Cerebellar cortex (tissue), 1 donor: ENCODE measurements around the gene KCNA10.

ENCODE experiments used
- DNase-seq: peaks from one replicate; pipeline ENCODE4 v3.0.0-alpha.2; 2015; ENCODE audit warnings: low spot score

Gene KCNA10

DNA sequence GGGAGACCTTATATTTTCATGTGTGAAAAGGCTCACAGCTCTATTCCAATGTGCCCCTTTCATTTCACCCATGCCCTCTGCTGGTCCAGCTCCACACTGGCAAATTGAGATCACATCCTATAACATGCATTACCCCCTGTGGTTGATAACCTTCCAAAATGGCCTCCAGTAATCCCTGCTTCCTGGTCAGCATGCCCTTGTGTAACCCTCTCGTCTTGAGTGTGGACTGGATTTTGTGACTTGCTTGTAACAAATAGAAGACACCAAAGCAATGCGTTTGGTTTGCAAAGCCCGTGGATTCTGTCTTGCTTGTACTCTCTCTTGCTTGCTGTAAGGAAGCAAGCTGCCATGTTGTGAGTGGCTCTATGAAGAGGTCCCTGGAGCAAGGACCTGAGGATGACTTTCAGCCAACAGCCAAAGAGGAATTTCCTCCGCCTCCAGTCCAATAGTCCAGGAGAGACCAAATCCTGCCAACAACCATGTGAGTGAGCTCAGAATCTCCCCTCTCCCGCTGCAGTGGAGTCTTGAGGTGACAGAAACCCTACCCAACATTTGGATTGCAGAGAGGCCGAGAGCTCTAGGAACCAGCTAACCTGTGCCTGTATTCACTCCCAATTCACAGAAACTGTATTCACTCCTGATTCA is 17.4 kb downstream of the KCNA10 start:
- no peak for DNase-seq

DNA sequence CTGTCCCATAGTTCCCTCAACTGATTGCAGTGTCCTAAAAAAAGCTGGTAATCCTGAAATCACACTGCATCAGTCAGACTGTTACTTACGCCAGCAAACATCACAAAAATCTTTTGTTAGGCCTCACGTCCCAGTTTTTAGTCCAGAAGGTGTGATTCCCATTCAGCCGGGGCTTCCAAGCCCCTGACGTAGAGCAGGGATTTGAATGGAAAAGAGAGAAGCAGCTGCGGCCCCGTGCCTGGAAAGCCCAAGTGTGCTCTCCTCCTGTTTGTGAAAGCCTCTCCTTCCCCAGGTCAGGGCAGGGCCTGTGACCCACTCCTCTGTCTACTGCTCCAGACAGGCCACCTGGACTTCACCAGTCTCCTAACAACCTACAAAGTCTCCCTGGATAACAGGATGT is 20.7 kb downstream of the KCNA10 start:
- no peak for DNase-seq

DNA sequence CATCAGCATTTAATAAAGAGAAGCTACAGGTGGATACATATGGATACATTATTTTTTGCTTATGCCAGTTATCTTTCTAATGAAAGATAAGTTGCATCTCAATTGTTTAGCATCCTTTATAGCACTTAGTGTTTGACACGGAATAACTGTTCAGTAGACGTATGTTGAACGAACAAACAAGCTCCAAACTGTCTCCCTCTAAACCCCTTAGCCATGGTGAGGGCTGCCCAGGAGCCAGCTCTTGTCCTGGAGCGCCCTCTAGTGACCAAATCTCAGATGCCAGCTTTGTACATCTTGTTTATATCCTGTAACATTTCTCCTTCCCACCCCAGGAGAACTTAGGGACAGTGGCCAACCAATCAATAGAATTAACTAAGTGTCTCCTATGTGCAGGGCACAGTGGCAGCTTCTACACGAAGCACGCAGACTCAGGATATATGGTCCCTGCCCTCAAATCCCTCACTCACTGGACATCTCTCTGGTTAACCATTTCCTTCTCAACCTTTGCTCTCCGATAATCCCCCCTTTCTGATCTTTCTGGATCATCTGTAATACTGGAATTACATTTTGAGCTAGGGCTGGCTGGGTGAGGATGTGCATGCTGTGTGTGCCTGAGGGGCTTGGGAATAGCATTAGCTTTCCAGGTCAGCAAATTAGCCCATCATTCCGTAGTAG is 22.9 kb downstream of the KCNA10 start:
- peak; percentile 93 for DNase-seq

DNA sequence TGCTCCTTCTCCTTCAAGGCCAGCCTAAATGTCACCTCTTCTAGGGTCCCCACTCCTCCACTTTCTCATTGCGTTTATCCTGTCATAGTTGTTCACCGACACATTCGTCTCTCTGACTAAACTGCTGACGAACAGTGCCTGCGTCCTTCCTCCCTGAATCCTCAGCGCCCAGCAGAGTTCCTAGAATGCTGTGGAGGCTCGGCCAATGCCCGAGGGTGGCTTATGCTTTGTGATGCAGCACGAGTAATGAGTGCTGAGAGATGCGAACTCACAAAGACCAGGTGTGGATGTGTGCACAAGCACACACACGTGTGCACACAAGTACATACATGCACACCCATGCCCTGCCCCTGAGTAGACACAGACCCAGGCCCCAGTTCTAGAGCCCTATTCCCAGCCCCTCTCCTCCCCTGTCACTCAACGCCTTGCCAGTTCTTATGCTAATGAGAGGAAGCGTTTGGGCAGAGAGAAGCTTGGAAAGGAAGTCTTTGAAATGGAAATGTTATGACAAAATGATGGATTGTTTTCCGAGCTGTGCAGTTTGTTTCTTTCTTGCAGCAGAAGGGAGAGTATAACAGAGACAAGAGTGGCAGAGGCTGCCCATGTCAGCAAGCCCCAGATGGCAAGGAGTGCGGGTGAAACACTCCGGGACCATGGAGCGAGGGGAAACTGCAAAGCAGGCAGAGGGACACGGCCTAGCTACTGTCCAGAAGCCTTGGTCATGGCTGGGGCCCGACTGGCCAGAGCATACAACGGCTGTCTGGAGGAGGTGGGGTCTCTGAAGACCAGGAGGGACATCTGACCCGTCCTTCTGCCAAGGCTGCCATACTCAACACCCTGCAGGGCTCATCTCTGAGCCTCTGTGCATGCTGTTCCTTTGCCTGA is 24.2 kb downstream of the KCNA10 start:
- DNase-seq, result no peak

DNA sequence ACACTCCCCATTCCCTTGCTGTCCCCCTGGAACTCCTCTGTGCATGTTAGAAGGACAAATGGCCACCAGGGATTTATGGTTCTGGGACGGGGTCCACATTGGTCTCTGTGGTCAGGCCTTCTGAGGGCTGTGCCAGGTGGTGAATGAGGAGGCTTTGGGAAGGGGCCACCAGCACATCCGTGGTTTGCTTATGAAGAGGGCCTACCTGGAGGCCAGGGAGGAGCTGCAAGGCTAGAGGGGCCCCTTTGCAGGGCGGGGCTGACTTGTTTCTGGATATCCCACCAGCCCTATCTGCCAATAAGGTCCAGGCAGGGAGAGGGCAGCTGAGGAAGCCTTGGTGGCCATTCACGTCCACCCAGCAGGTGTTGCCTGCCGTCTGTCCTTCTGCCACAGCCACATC is 24.9 kb downstream of the KCNA10 start:
- DNase-seq, result no peak

DNA sequence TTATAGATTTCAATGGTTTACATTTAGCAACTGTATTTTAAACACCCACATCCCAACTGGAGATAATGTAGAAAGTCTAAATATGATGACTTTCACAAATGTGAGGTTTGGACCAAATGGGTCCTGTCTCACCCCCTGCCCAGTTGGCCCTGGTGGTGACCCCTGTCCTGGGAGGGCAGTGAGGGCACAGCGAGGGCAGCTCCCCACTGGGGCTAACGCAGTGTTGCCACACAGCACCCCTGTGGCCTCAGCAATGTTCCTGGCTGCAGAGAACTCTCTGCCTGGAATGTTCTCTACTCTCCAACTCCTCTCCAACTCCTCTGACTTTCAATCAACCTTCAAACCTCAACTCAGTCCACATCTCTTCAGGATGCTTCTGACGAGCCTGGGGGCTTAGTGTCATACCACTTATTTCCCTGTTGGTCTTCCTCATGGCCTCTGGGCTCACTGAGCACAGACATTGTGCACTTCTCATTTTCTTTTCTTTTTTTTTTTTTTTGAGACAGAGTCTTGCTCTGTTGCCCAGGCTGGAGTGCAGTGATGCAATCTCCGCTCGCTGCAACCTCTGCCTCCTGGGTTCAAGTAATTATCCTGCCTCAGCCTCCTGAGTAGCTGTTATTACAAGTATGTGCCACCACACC is 25.8 kb downstream of the KCNA10 start:
- no peak for DNase-seq

DNA sequence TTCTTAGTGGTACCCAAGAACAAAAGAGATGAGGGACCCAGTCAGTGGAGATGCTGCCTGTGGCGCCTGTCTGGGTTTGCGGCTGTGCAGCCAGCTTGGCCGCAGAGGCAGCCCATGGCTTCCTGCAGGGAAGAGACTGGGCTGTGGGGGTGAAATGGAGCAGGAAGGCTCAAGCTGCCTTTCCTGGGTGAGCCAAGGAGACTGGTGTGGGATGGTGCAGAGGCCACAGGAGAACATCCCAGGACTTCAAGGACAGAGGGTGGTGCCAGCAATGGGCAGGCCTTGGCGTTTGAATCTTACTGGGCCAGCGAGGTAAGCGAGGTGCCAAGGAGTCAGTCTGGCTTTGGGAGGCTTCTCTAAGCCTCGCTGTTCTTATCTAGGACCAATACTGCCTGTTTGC is 26.4 kb downstream of the KCNA10 start:
- DNase-seq, result peak; percentile 71

DNA sequence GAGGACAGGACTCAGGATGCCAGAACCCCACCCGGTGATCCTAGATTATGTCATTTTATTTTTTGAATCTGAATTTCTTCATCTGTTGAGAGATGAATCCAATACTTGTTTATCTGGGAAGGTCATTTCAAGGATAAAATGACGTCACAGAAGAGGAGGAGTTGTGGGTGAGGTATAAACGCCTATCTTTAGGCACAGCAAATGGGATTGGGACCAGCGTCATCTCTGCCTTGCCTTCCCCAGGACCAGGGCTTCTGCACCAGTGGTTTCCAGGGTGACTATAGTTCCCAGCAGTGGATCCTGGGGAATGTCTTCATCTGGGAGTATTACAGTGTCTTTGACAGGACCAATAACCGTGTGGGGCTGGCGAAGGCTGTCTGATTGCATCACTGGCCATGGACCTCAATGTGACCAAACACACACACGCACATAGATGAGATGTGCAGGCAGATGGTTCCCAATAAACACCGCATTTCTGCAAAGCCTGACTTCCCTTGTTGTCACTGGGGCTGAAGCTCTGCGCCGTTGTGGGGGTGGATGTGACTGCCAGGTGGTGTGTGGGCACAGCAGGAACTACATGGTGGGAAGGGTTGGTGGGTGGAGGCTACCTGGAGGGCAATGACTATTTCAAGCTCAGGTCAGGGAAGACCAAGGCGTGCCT is 28.1 kb downstream of the KCNA10 start:
- no peak for DNase-seq

DNA sequence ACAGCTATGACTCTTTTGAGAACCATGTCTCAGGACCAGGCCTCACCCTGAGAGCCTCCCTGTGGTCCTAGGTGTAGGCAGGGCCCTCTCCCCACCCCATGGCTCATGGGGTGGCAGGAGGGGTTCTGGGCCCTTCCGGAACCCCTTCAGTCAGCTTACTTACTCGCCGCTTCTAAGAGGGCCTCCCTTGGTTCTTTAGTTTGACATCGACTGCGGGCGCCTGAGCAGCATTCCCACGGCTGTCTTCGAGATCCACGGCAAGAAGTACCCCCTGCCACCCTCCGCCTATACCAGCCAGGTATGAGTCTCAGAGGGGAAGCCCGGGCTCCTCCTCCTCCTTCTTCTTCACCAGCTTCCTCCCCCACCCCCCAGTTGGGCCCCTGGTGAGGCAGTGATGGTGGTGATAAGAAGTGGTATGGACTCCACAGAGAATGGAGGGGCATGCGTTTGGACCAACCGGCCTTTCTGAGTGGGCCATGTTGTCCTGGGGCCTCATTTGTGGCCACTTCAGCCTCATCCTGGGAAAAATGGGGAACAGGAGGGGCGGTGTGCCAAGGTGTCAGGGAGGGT is 28.9 kb downstream of the KCNA10 start:
- no peak for DNase-seq

DNA sequence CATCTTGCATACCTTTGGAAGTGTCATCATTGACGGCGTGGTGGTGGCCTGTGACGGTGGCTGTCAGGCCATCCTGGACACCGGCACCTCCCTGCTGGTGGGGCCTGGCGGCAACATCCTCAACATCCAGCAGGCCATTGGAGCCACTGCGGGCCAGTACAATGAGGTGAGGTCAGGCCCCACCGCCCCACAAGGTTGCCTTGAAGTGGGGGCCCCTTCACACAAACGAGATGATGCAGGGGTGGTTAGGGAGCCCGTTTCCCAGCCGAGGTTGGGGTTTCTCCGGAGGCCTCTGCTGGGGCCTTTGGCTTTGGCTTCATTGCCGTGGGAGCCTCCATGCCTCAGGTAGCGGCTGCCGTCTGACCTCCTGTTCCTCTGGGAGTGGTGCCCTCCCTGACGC is 29.6 kb downstream of the KCNA10 start:
- DNase-seq, result no peak

DNA sequence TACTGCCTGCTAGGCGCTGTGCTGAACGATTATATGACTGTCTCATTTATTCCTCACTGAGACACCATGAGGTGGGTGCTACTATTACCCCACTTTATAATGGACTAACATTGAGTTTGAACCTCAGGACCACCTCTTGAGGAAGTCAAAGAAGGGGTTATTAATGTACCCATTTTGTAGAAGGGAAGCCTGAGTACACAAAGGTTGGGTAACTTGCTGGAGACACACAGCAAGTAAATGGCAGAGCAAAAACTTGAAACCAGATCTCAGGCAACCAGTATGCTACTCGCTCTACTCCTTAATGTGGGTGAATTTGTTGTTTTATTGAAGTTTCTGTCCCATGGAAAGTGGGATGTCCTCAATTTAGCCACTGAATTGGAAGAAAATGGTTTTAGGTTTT is 30.1 kb downstream of the KCNA10 start:
- no peak for DNase-seq

DNA sequence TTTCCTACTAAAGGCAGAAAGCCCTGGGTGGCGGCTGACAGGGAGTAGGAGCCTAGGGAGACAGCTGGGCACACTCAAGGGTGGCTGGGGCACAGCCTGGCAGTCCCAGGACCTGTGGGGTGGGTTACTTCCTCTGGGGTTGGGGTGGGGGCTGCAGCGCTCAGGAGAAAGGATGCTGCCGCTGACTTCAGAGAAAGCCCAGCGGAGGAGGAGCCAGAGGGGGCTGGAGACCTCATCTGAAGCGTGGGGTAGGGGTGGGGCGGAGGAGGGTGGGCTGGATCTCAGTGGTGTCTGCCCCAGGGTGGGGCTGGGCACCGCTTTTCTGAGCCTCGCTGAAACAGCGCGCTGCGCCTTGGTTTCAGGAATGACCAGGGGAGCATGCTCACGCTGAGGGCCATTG is 30.8 kb downstream of the KCNA10 start:
- DNase-seq, result no peak

DNA sequence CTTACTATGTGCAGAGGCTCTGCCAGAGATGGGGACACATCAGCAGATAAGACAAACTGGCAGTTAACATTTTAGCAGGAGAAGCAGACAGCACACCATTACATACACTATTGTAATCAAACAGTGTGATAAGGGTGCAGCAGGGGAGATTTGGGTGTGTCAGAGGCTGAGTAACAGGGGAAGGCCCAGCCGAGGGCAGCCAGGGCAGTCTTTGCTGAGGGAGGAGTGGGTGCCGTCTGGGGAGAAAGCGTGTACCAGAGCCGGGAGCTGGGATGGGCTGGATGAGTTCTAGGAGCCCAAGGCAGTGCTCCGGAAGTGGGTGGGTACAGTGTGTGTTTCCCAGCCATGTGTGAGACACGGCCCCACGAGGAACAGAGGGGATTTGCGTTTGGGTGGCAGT is 31.2 kb downstream of the KCNA10 start:
- no peak for DNase-seq

DNA sequence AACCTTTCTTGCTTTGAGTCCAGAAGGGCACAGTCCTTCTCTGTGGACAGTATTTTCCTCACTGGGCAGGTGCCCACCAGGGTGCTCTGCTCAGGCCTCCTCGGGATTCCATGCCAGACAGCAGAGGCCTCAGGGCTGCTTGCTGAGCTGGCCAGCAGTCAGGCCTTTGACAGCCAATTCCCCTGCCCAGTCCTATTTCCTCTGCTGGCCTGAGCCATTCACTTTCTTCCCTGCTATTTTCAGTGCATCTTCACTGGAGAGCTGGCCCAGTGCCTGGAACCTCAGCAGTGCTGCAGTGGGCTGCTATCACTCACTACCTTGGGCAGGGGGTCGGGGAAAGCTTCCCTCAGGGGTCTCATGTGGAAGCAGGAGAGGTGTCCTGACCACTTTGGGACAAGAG is 33.2 kb downstream of the KCNA10 start:
- peak; percentile 75 for DNase-seq

DNA sequence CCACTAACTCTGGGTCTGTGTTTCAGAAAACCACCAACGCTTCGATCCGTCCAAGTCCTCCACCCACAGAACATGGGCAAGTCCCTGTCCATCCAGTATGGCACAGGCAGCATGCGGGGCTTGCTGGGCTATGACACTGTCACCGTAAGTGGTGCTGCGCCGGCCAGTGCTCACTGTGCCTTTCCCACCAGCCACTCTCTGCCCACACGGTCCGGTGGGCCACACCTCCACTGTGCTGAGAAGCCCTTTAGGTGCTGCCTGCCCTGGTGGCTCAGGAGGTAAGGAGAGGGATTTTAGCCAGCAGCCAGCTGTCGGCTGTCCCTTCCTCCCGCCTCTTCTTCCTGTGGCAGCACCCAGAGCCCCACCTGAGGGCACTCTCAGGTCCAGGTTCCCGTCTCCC is 34.2 kb downstream of the KCNA10 start:
- DNase-seq, result no peak

DNA sequence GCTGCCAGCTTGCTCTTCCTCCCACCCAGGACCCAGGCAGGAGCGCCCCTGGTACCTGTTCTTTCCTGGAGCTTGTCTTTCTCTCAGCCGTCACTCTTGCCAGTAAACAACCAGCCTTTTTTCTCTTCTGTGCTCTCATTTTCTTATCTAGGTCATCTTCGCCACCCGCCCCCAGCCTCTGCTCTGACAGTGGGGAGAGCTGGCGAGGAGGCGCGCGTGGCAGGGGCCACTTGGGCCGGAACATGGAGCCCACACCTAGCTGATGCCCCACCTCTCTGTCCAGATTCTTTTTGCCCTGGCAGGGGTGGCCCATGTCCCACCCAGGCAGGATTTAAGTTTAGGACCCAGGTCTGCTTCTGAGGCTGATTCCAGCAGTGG is 35.7 kb downstream of the KCNA10 start:
- DNase-seq, result peak; percentile 71

DNA sequence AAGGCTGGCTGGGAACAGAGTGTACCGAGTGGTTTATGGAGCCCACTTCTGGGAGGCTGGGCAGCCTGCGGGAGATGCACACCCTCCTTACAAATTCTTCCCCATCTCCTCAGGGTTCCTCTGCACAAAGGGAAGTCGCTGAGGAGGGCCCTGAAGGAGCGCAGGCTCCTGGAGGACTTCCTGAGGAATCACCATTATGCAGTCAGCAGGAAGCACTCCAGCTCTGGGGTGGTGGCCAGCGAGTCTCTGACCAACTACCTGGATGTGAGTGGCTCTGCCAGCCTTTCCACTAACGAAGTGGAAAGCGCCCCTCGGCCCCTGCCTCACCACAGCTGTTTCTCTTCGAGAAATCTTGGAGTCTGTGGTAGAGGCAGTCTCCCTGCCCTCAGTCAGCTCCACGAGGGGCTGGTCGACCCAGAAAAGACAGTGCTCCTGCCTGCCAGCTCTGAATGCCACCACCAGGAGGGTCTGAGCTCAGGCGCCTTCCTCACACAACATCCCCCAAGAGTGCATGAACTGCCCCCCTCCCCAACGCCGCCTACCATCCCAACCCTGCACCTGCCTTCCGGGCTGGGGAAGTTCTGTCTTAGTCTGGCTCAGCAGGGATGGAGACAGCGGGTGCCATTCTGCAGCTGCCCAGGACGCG is 36.2 kb downstream of the KCNA10 start:
- peak; percentile 67 for DNase-seq

DNA sequence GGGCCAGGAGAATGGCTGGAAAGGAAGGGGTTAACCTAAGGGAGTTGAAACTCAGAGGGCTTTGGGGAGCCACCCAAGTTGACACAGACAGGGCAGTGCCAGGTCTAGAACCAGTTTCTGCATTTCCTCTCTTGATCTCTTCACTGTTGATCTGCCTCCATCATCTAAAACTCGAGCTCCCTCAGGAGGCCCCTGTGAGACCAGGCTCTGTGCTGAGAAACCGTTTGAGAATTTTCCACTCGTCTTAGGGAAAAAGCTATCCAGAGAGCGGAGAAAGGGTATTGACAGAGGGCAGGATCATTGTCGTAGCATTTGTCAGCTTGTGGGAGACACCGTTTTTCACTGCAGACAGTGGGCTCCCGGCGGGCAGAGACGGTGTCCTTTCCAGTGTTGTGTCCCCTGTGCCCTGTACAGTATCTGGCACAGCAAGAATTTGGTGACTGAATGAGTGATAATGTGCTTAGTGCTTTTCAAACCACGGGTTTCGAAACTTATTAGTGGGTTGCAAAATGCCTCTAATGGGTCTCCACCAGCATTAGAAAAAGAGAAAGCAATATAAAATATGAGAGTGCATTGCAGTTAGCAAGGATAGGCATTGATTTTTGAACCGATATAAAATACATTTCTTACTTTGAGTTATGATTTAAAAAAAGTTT is 36.9 kb downstream of the KCNA10 start:
- DNase-seq, result peak; percentile 42

DNA sequence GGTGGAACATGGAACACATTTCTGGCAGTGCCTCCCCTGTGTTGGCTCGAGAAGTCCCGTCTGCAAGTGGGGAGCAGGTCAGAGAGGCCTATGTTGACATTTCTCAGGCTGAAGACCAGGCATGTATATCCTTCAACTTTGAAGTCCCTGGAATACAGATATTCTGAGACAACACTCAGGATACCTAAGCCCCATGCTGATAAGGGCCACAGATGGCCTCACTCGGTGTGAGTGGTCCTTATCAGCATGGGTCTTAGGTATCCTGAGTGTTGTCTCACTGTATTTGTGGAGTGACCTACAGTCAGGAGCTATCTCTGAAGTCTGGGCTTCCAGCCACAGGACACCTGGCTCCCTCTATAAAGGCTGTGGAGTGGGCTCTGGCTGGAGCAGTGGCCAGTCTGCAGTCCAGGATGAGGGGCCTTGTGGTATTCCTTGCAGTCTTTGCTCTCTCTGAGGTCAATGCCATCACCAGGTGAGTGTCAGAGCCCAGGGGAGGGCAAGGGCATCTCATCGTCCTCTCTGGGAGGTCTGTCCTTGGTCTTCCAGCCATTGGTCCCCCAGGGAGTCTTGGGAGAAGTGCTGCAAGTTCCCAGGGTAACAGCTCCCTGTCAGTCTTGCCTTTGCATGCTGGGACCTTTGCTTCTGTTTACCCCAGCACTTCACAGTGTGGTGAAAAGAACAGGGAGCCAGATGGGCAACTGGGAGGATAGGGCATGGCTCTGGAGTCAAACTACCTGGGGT is 38.4 kb downstream of the KCNA10 start:
- DNase-seq, result no peak

DNA sequence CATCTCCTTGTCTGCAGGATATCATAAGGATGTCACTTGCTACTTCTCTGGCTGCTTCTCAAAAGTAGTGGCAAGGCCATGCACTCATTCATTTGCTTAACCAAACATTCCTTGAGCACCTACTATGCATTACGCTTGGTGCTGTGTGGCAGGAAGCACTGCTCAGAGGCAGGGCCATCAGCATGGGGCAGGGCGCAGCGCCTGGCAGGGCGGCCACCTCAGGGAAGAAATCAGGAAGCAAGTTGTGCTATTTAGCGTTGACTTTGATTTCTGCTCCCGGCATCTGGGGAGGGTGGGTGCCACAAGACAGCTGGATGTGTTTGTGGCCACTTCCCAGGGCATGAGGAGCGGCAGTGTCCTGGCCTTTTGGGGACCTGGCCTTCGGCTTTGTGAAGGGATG is 40.1 kb downstream of the KCNA10 start:
- no peak for DNase-seq
